NOMO-1 treated with dmso at 0.1 percent for 144 hours (cell line): ENCODE results near the gene VPS35.
A peak's percentile ranks its signal among the peaks of the same experiment; 100 is the strongest.

ENCODE experiments used
- DNase-seq: peaks from one replicate; lab custom pipeline; 2025; ENCODE audit not compliant: unreplicated experiment; lab: John Stamatoyannopoulos, UW

Gene VPS35

DNA sequence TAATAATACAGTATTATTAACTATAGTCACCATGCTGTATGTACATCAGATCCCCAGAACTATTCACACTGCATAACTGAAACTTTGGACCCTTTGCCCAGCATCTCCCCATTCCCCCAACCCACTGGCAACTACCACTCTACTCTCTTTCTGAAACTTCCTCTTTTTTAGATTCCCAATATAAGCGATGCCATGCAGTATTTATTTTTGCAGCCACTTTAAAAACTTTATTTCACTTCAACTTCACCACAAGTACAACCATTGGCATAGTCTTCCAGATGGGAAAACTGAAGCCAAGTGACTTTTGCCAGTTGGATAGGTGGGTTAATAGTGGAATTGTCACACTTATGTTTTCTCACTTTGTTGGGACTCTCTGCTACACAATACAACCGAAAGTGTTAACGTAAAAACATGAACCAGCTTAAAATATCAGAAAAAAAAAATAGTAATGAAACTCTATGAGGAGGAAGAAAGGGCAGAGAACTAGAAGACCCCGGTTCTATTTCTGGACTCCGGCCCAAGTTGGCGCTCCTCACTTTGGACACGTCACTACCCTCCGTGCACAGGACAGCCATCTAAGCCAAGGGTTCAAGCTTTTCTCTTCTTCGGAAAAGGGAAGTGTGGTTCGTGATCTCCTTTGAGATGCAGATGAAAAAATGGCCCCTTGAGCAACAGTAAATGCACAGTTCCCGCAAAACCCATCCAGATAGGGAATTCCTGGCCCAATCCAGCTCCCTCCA lies 68.5 kb downstream of the VPS35 start:
- DNase-seq = peak; percentile 62

DNA sequence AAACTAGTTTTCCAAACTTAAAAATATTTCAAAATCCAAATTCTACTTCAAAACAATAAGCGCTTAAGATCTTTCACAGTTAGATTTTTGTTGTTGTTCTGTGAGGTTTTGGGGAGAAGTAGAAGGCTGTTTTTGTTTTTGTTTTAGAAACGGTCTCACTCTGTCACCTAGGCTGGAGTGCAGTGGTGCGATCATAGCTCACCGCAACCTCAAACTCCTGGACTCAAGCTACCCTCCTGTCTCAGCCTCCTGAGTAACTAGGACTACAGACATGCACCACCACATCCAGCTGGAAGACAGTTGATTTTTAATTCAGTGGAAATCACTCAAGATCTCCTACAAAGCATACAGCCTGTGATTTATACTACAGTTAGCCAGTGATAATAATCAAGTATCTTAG lies 70.5 kb downstream of the VPS35 start:
- DNase-seq = no peak

DNA sequence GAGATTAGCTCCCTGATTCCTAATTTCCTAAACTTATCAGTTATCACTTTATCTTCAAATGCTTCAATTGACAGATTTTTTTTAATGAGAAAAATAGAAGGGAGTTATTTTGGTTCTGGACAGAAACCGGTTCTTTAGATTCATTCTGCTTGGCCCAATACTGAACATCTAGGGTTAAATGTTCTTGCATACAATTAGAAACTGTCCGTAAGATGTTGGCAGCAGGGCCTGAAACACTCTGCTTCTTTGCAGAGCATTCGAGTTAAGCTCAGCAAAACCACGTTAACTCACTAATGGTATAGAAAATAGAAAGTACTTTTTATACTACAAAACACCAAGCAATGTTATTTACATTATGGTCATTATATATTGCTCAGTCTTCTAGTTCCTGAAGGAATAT lies 75.0 kb downstream of the VPS35 start:
- no peak for DNase-seq

DNA sequence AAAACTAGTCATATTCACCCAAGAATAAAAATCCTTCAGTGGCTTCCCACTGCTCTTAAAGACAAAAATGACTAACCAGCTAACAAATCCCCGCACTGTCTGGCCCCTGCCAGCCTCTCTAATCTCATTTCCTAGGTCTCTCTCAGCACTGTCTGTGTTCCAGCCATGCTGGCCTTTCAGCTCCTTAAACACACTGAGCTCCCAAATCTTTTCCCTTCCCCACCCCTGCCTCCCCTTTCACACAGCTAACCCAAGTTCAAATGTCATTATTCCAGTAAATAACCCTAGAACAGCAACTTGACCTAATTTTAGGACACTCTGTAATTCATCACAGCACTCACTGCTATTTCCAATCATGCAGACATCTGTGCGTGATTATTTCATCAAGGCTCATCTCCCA lies 75.6 kb downstream of the VPS35 start:
- DNase-seq = no peak

DNA sequence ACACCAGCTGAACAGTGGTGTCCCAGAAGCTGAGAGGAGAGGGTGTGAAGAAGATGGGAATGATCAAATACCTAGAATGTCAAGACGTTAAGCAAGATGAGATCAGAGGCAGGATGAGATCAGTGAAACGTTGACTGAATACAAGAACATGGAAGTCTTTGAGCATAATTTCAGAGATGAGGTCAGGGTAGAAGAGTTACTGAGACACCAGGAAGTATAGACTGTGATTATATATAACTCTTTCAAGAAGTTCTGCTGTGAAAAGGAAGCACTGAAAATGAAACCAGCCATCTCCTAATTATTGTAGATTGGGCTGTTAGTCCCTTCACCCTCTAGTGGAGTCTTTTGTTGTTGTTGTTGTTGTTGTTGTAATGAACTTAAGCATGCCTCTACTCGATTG lies 76.9 kb downstream of the VPS35 start:
- DNase-seq = no peak

DNA sequence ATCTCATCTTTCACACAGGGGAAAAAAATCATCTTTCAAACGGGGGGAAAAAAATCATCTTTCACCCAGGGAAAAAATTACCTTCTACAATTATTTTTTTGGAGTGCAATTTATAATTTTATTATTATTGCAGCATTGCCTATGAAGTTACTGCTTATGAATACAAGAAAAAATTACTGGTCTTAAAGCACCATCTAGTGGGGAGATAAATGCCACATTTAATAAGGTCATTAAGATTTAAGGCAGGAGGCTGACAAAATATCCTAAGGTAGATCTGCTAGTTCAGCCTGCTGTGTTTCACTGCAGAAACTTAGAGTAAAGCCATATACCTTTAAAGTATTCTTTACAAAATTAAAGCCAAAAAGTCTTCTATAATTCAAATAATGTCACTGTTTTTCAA lies 81.4 kb downstream of the VPS35 start:
- no peak for DNase-seq

DNA sequence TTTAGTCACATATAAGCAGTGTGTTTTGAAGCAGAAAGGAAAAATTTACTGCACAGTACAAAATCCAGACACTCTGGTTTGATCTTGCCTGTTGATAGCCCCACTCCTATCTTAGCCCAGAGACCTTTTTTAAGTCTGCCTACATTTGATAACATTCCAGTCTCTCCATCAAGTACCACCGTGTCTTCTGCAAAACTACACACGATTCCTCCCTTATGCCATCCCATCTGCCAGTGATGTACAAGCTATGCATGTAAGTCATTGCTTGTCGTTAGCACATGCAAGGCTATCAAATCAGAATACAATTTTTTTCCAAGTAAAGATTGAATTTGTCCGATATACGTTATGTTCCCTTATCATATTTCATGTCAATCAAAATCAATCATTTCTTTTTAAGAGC lies 82.7 kb downstream of the VPS35 start:
- no peak for DNase-seq
